Central memory CD4-positive, alpha-beta T cell (primary cell): ENCODE measurements around the gene SPAG7.
A peak's percentile ranks its signal among the peaks of the same experiment; 100 is the strongest.

Experiments
- DNase-seq: peaks from one replicate; pipeline ENCODE4 v3.0.0; 2022
- total RNA-seq, 3 experiments: gene quantifications; one replicate each; lab custom pipeline; 2026; lab: John Stamatoyannopoulos, UW

The SPAG7 gene
- total RNA-seq: 17.0 to 52.1 (median 49.0) reads per million in 3 experiments

- peak; percentile 95 for DNase-seq
These were observed at the start of gene SPAG7 for GRCh38 chr17:4967539-4968485. SPAG7 (minus strand) TSS chr17:4967817; CDS start chr17:4967804, 13 bp downstream.

GRCh38 chr17:5014357-5014756, 46.7 kb upstream of the SPAG7 start:
- no peak for DNase-seq

- DNase-seq: no peak
These were observed 44.3 kb upstream of the SPAG7 start for GRCh38 chr17:5011928-5012327.

GRCh38 chr17:5003214-5003867, 35.7 kb upstream of the SPAG7 start:
- no peak for DNase-seq

GRCh38 chr17:5002121-5002788, 34.6 kb upstream of the SPAG7 start:
- no peak for DNase-seq

- DNase-seq: no peak
These were observed 32.6 kb upstream of the SPAG7 start for GRCh38 chr17:5000237-5000639.

GRCh38 chr17:4999430-5000093, 31.9 kb upstream of the SPAG7 start:
- DNase-seq: no peak

- no peak for DNase-seq
These were observed 31.3 kb upstream of the SPAG7 start for GRCh38 chr17:4998732-4999429.

GRCh38 chr17:4998027-4998731, 30.6 kb upstream of the SPAG7 start:
- no peak for DNase-seq

GRCh38 chr17:4997302-4998026, 29.8 kb upstream of the SPAG7 start, which contains the start of the genes INCA1 and KIF1C:
INCA1 (minus strand) TSS chr17:4997522; CDS start chr17:4994437, 3,085 bp downstream.
KIF1C (plus strand) TSS chr17:4997950; CDS start chr17:5000247, 2,297 bp downstream.
- peak; percentile 88 for DNase-seq

- DNase-seq: no peak
These were observed 26.5 kb upstream of the SPAG7 start for GRCh38 chr17:4994081-4994595.

- DNase-seq: no peak
These were observed 20.4 kb upstream of the SPAG7 start for GRCh38 chr17:4987767-4988567.

- peak; percentile 79 for DNase-seq
These were observed 19.5 kb upstream of the SPAG7 start, which contains the start of gene CAMTA2 for GRCh38 chr17:4986951-4987766. CAMTA2 (minus strand) TSS chr17:4987675; CDS start chr17:4986222, 1,453 bp downstream.

- DNase-seq: no peak
These were observed 18.8 kb upstream of the SPAG7 start for GRCh38 chr17:4986403-4986802.

GRCh38 chr17:4982305-4982704, 14.7 kb upstream of the SPAG7 start:
- no peak for DNase-seq

GRCh38 chr17:4980644-4981216, 13.1 kb upstream of the SPAG7 start:
- DNase-seq: peak; percentile 54

GRCh38 chr17:4978726-4979125, 11.1 kb upstream of the SPAG7 start:
- DNase-seq: no peak

GRCh38 chr17:4974115-4974670, 6.6 kb upstream of the SPAG7 start:
- DNase-seq: no peak
